ENCODE measurements around the gene ZNF442.
"Not testable (repeated sequence)": the region's sequence is repeated elsewhere in the genome, so short reads cannot be mapped to it uniquely, and the experiment has no call there.

ZNF442 gene

GRCh38 chr19:12331211-12331941, 34.1 kb downstream of the ZNF442 start:
- DNase-seq (ENCODE audit: extremely low read depth, insufficient read length), result peak; percentile 72
- peak overlapping the region; percentile 23 for H3K4me3 ChIP-seq (replicated peaks; ENCODE audit: low read depth, low read length)
- no peaks in the 10 kb centered on the region for H3K27me3 ChIP-seq (replicated peaks; ENCODE audit: control insufficient read depth, insufficient read depth, low read length)
- H3K36me3 ChIP-seq (ENCODE audit: control insufficient read depth, insufficient read depth, low read length), result no peaks in the 10 kb centered on the region
- TF ChIP-seq, protein P1, sequence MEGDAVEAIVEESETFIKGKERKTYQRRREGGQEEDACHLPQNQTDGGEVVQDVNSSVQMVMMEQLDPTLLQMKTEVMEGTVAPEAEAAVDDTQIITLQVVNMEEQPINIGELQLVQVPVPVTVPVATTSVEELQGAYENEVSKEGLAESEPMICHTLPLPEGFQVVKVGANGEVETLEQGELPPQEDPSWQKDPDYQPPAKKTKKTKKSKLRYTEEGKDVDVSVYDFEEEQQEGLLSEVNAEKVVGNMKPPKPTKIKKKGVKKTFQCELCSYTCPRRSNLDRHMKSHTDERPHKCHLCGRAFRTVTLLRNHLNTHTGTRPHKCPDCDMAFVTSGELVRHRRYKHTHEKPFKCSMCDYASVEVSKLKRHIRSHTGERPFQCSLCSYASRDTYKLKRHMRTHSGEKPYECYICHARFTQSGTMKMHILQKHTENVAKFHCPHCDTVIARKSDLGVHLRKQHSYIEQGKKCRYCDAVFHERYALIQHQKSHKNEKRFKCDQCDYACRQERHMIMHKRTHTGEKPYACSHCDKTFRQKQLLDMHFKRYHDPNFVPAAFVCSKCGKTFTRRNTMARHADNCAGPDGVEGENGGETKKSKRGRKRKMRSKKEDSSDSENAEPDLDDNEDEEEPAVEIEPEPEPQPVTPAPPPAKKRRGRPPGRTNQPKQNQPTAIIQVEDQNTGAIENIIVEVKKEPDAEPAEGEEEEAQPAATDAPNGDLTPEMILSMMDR (IDR thresholded peaks at IDR 0.05; ENCODE audit: insufficient read depth, low read length, poor library complexity, severe bottlenecking), result no peak

DNA sequence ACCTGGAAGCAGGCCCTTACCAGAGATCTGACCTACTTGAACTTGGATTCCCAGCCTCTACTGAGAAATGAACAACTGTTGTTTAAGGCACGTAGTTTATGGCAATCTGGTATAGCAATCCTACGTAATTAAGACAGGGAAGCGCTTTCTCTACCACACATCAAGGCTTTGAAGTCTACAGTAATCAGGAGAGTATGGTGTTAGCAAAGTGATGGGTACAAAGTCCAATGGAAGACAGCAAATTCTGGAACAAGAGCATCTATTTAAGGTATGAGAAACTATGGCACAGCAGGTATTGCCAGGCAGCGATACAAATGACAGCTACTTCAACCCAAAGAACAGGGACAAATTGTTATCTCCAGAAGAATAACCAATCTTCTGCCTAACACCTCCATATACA, 35.1 kb downstream of the ZNF442 start:
- Histone ChIP-seq H3K36me3 (ENCODE audit: control insufficient read depth, insufficient read depth, low read length) (no peaks in the 10 kb centered on the region), H3K4me3 (replicated peaks; ENCODE audit: low read depth, low read length) (no peak overlapping the region), H3K27me3 (replicated peaks; ENCODE audit: control insufficient read depth, insufficient read depth, low read length) (no peaks in the 10 kb centered on the region)
- TF ChIP-seq, protein P1 (IDR thresholded peaks at IDR 0.05; ENCODE audit: insufficient read depth, low read length, poor library complexity, severe bottlenecking), result no peak
- no peak for DNase-seq (ENCODE audit: extremely low read depth, insufficient read length)

DNA sequence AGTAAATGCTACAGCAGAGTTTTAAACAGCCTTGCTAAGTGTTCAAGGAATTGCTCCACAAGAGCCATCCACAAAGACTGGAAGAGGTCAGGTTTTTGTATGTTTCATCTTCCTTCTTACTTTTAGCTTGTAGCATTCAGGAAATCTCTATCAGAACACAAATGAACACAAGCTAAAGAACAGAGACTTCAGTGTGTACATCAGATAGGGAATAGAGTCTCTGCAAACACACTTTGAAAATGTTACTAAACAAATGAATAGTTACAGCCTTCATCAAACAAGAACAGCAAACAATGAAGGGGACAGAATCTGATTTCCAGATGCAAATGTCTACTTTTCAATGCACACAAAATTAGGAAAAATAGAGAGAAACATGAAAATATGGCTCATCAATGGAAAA, 39.8 kb downstream of the ZNF442 start:
- TF ChIP-seq, protein P1 (IDR thresholded peaks at IDR 0.05; ENCODE audit: insufficient read depth, low read length, poor library complexity, severe bottlenecking), result no peak
- Histone ChIP-seq H3K27me3 (replicated peaks; ENCODE audit: control insufficient read depth, insufficient read depth, low read length) (no peaks in the 10 kb centered on the region), H3K4me3 (replicated peaks; ENCODE audit: low read depth, low read length) (no peak overlapping the region), H3K36me3 (ENCODE audit: control insufficient read depth, insufficient read depth, low read length) (peaks cover 3% of the 10 kb centered on the region)
- no peak for DNase-seq (ENCODE audit: extremely low read depth, insufficient read length)

DNA sequence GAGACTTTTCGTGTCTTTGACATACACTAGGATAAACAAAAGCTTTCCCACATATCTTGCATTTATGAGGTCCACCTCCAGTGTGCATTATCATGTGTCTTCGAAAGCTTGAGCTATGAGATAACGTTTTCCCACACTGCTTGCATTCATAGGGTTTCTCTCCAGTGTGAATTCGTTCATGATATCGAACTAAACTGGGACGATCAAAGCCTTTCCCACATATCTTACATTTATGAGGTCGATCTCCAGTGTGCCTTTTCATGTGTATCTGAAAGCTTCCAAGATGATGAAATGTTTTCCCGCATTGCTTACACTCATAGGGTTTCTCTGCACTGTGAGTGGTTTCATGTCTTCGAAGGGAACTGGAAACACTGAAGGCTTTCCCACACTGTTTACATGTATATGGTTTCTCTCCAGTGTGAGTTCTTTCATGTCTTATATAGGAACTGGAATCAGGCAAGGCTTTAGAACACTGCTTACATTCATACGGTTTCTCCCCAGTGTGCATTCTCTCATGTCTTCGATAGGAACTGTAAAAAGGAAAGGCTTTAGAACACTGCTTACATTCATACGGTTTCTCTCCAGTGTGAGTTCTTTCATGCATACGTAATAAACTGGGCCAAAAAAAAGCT, 46.6 kb downstream of the ZNF442 start:
- DNase-seq (ENCODE audit: extremely low read depth, insufficient read length), result no peak
- Histone ChIP-seq H3K36me3 (ENCODE audit: control insufficient read depth, insufficient read depth, low read length) (peaks cover 12% of the 10 kb centered on the region), H3K4me3 (replicated peaks; ENCODE audit: low read depth, low read length) (no peak overlapping the region), H3K27me3 (replicated peaks; ENCODE audit: control insufficient read depth, insufficient read depth, low read length) (no peaks in the 10 kb centered on the region)
- TF ChIP-seq, protein P1 (IDR thresholded peaks at IDR 0.05; ENCODE audit: insufficient read depth, low read length, poor library complexity, severe bottlenecking), result no peak

GRCh38 chr19:12314553-12314952, 50.9 kb downstream of the ZNF442 start:
- H3K27me3 ChIP-seq (replicated peaks; ENCODE audit: control insufficient read depth, insufficient read depth, low read length), result no peaks in the 10 kb centered on the region
- H3K4me3 ChIP-seq (replicated peaks; ENCODE audit: low read depth, low read length), result no peak overlapping the region
- peaks cover 3% of the 10 kb centered on the region for H3K36me3 ChIP-seq (ENCODE audit: control insufficient read depth, insufficient read depth, low read length)
- TF ChIP-seq, protein P1 (IDR thresholded peaks at IDR 0.05; ENCODE audit: insufficient read depth, low read length, poor library complexity, severe bottlenecking), result no peak
- no peak for DNase-seq (ENCODE audit: extremely low read depth, insufficient read length)

DNA sequence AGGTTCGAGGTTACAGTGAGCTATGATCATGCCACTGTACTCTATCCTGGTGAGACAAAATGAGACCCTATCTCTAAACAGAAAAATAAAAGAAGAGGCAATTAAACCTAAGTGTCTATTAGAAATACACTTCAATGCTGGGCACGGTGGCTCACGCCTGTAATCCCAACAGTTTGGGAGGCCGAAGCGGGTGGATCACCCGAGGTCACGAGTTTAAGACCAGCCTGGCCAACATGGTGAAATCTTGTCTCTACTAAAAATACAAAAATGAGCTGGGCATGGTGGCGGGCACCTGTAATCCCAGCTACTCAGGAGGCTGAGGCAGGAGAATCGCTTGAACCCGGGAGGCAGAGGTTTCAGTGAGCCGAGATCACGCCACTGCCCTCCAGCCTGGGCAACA, 56.6 kb downstream of the ZNF442 start:
- DNase-seq (ENCODE audit: extremely low read depth, insufficient read length); H3K27me3 ChIP-seq (replicated peaks; ENCODE audit: control insufficient read depth, insufficient read depth, low read length): not testable (repeated sequence)

More for the DNA sequence above, 56.6 kb downstream of the ZNF442 start:
- not testable (repeated sequence) for H3K36me3 ChIP-seq (ENCODE audit: control insufficient read depth, insufficient read depth, low read length); H3K4me3 ChIP-seq (replicated peaks; ENCODE audit: low read depth, low read length)
